Measurements from ENCODE around the gene EIF6. TPM values are rescaled to one million over a fixed set of nuclear protein-coding genes. Genes with fewer than 3 reads are reported as not detected.

Gene EIF6
- total and polyA plus RNA-seq, 2 of the 8 experiments (the other 6 are each of a cell fraction or from before 2014, with no cell fraction given) = 184 to 319 TPM

GRCh38 chr20:35319871-35320197 is 35.3 kb upstream of the EIF6 start:
- H3K79me2 ChIP-seq (ENCODE audit: control insufficient read depth in 1 of 2, insufficient read depth in 2 of 2, low read length in 2 of 2) = no peaks in the 10 kb centered on the region
- H3K4ac ChIP-seq (replicated peaks; ENCODE audit: insufficient read length, low read depth, low read length) = no peak overlapping the region
- no peak overlapping the region for H2BK12ac ChIP-seq (ENCODE audit: low read depth, low read length)
- no peak overlapping the region for H3K27ac ChIP-seq (ENCODE audit: low read depth, low read length)
- peaks cover 3 to 9% (median 3%) of the 10 kb centered on the region in 4 experiments; a peak in 6 of 7 replicates for H3K4me1 ChIP-seq (replicated peaks in 1 of 4; ENCODE audit: control insufficient read depth in 3 of 4, insufficient read depth in 4 of 4, low read length in 3 of 4)
- FAIRE-seq (no peak), DNase-seq (ENCODE audit: low read depth in 1 of 2, low spot score in 2 of 2) (no peak)
- H3K14ac ChIP-seq (ENCODE audit: insufficient read length) = no peak overlapping the region
- H4K8ac ChIP-seq (ENCODE audit: extremely low read depth, insufficient read depth, low read length) = no peak overlapping the region
- no peak overlapping the region for H2AFZ ChIP-seq (ENCODE audit: low read length)
- H3K23ac ChIP-seq (ENCODE audit: insufficient read length) = no peak overlapping the region
- H3K4me3 ChIP-seq (ENCODE audit: extremely low read depth in 1 of 4, insufficient read depth in 2 of 4, low read depth in 3 of 4, low read length in 4 of 4) = no peak overlapping the region
- ChIA-PET POLR2A (ENCODE audit: partially characterized antibody) (interaction anchor here (1.2 kb wide), 1 partner anchor 35 kb away, joined by 3 read pairs; the partner anchor contains the start of gene EIF6), CTCF (ENCODE audit: partially characterized antibody) (interaction anchor here (0.6 to 7.3 kb wide), 5 partner anchors 10 to 113 kb away, joined by 3 to 106 read pairs (median 4); no protein-coding TSS in a partner anchor)
- H2BK5ac ChIP-seq (ENCODE audit: low read depth, low read length) = no peak overlapping the region
- peaks cover 1% of the 10 kb centered on the region in 2 experiments for H4K20me1 ChIP-seq (replicated peaks in 1 of 2; ENCODE audit: control insufficient read depth in 1 of 2, insufficient read depth in 2 of 2, low read length in 2 of 2)
- H2BK20ac ChIP-seq (ENCODE audit: low read length) = no peak overlapping the region
- TF ChIP-seq CHD1 (IDR thresholded peaks at IDR 0.05; ENCODE audit: low read depth, low read length) = no peak
- TF ChIP-seq POU5F1 (IDR thresholded peaks at IDR 0.05; ENCODE audit: low read depth, low read length) = no peak
- no peak for TF ChIP-seq POLR2A (IDR thresholded peaks at IDR 0.05; ENCODE audit: control extremely low read depth in 1 of 2, low read depth in 2 of 2, low read length in 2 of 2)
- TF ChIP-seq ASH2L (IDR thresholded peaks at IDR 0.05; ENCODE audit: low read length) = no peak
- no peak for TF ChIP-seq KDM5A (IDR thresholded peaks at IDR 0.05; ENCODE audit: low read length)
- no peak for TF ChIP-seq BRCA1 (IDR thresholded peaks at IDR 0.05; ENCODE audit: low read depth, low read length)
- TF ChIP-seq HDAC2 (IDR thresholded peaks at IDR 0.05; ENCODE audit: borderline replicate concordance in 1 of 2, low read depth in 2 of 2, low read length in 2 of 2) = no peak
- no peak for TF ChIP-seq JUN (IDR thresholded peaks at IDR 0.05; ENCODE audit: low read depth, low read length)
- no peak for TF ChIP-seq CREB1 (IDR thresholded peaks at IDR 0.05)
- no peak for TF ChIP-seq MAX (IDR thresholded peaks at IDR 0.05)
- H3K27me3 ChIP-seq (replicated peaks in 1 of 4; ENCODE audit: control insufficient read depth in 3 of 4, extremely low read depth in 1 of 4, insufficient read depth in 3 of 4, low read length in 3 of 4) = no peaks in the 10 kb centered on the region; a peak in 2 of 7 replicates
- H3K79me1 ChIP-seq (ENCODE audit: low read depth, low read length) = no peaks in the 10 kb centered on the region; the same call in 1 of the 2 replicates
- no peaks in the 10 kb centered on the region for H3K9me3 ChIP-seq (ENCODE audit: insufficient read depth in 2 of 2, low read depth in 1 of 2, low read length in 1 of 2)
- H2BK15ac ChIP-seq (ENCODE audit: low read length) = no peak overlapping the region
- H4K91ac ChIP-seq (replicated peaks; ENCODE audit: insufficient read length, low read length) = no peak overlapping the region
- no peak overlapping the region for H3K56ac ChIP-seq (replicated peaks; ENCODE audit: insufficient read length, low read depth, low read length)
- H4K5ac ChIP-seq (ENCODE audit: insufficient read length, low read depth, low read length) = no peak overlapping the region
- no peak overlapping the region for H3K18ac ChIP-seq (ENCODE audit: extremely low read depth, low read length)
- no peak overlapping the region for H2AK5ac ChIP-seq (ENCODE audit: low read depth, low read length)
- no peaks in the 10 kb centered on the region for H3K23me2 ChIP-seq (ENCODE audit: low read depth, low read length)
- H2BK120ac ChIP-seq (replicated peaks; ENCODE audit: low read depth, low read length) = no peak overlapping the region
- no peak overlapping the region for H3K4me2 ChIP-seq (ENCODE audit: insufficient read depth in 1 of 2, low read depth in 2 of 2, low read length in 2 of 2)
- H3K36me3 ChIP-seq (ENCODE audit: control insufficient read depth in 2 of 4, insufficient read depth in 4 of 4, low read length in 3 of 4) = no peaks in the 10 kb centered on the region
- H3K9ac ChIP-seq (replicated peaks in 1 of 4; ENCODE audit: extremely low read depth in 1 of 4, low read depth in 3 of 4, low read length in 3 of 4) = no peak overlapping the region

Data from H1 (cell line).